Retinal pigment epithelial cell (primary cell): ENCODE results near the gene LGR6.

ENCODE experiments used
- DNase-seq: peaks from one replicate; pipeline ENCODE4 v3.0.0-alpha.2; 2010; ENCODE audit warnings: low read depth
- H3K4me3 ChIP-seq: 2 replicates; pipeline ENCODE4 v1.5.1; 2011; ENCODE audit warnings: mild to moderate bottlenecking, low read length, control low read depth, moderate library complexity
- TF ChIP-seq, protein P1 (sequence below): conservative IDR thresholded peaks from 2 replicates; pipeline ENCODE4 v1.5.1; 2011; ENCODE audit warnings: low read depth, low read length, control low read depth, inconsistent platforms

The LGR6 gene

GRCh38 chr1:202285908-202286307, 92.3 kb downstream of the LGR6 start:
- no peak for DNase-seq
- H3K4me3 ChIP-seq = no peak overlapping the region

GRCh38 chr1:202286622-202287097, 93.1 kb downstream of the LGR6 start:
- DNase-seq = peak; percentile 54
- H3K4me3 ChIP-seq = no peak overlapping the region
- TF ChIP-seq, protein P1, sequence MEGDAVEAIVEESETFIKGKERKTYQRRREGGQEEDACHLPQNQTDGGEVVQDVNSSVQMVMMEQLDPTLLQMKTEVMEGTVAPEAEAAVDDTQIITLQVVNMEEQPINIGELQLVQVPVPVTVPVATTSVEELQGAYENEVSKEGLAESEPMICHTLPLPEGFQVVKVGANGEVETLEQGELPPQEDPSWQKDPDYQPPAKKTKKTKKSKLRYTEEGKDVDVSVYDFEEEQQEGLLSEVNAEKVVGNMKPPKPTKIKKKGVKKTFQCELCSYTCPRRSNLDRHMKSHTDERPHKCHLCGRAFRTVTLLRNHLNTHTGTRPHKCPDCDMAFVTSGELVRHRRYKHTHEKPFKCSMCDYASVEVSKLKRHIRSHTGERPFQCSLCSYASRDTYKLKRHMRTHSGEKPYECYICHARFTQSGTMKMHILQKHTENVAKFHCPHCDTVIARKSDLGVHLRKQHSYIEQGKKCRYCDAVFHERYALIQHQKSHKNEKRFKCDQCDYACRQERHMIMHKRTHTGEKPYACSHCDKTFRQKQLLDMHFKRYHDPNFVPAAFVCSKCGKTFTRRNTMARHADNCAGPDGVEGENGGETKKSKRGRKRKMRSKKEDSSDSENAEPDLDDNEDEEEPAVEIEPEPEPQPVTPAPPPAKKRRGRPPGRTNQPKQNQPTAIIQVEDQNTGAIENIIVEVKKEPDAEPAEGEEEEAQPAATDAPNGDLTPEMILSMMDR = peak; percentile 17

More at GRCh38 chr1:202285908-202286307, 92.3 kb downstream of the LGR6 start:
- TF ChIP-seq, protein P1 = no peak

DNA sequence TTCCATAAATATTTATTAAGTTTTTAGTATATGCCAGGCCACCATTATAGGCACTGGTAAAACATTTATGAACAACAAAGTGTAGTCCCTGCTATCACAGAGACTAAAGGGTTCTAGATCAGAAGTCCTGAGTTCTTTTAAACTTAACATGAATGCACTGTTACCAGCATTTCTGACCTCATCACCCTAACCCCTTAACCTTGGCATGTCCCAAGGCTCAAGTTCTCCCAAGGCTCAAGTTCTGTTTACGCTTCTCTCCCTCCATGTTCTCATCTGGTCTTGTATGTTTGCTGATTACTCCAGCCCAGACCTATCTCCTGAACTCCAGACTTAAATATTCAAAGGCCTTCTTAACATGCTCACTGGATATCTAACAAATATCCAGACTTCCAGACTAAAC, 93.6 kb downstream of the LGR6 start:
- TF ChIP-seq, protein P1 = no peak
- no peak overlapping the region for H3K4me3 ChIP-seq
- no peak for DNase-seq

GRCh38 chr1:202288177-202288576, 94.6 kb downstream of the LGR6 start:
- no peak for DNase-seq
- TF ChIP-seq, protein P1 = no peak
- H3K4me3 ChIP-seq = no peak overlapping the region

DNA sequence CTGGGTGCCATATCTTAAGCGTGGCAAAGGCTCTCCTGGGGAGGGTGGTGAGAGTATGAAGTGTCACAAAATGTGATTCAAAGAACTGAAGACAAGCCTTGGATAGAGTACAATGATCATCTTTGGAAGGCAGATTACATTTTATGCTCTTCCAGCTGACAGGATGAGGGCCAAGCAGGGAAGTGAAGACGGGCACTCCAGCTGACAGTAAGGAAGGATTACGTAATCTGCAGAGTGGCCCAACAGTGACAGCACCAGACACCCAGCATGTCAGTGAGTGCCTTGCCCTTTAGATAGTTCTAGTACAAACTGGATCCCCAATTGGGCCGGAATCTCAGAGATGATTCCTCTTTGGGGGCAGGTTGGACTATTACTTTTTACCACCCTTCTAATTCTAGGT, 95.4 kb downstream of the LGR6 start:
- TF ChIP-seq, protein P1 = no peak
- DNase-seq = no peak
- no peak overlapping the region for H3K4me3 ChIP-seq

GRCh38 chr1:202291001-202291400, 97.4 kb downstream of the LGR6 start:
- DNase-seq = no peak
- TF ChIP-seq, protein P1 = no peak
- H3K4me3 ChIP-seq = no peak overlapping the region

- TF ChIP-seq, protein P1 = no peak
- no peak for DNase-seq
- no peak overlapping the region for H3K4me3 ChIP-seq
These were observed 98.5 kb downstream of the LGR6 start for GRCh38 chr1:202291961-202292712.
